ENCODE results near the gene PTPRT. TPM values are rescaled to one million over a fixed set of nuclear protein-coding genes. Genes with fewer than 3 reads are reported as not detected.

PTPRT gene
- total RNA-seq, 1 experiment from 2014 or later, result not detected

DNA sequence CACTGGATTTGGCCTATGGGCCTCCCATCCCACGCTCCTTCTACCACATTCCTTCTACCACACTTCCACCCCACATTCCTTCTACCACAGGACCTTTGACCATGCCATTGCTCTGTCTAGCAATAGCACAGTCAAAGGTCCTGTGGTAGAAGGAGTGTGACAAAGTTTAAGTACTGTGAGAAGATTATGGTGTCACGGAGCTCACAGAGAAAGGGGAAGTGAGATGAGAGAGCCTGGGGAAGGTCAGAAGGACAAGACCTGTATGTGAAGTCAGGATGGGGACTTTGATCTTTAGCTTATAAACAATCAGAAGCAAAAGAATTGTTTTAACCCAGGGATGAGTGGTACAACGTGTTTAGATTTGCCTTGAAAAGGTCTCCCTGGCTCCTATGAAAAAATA is 1003.4 kb downstream of the PTPRT start:
- Mint-ChIP-seq H3K4me1 (ENCODE audit: low read depth, unreplicated experiment) (no peaks in the 10 kb centered on the region), H3K9me3 (ENCODE audit: low read depth, unreplicated experiment) (peaks cover 14% of the 10 kb centered on the region), H3K27ac (ENCODE audit: unreplicated experiment) (no peak overlapping the region), H3K4me3 (ENCODE audit: low read depth, unreplicated experiment) (no peak overlapping the region), H3K27me3 (ENCODE audit: unreplicated experiment) (no peaks in the 10 kb centered on the region), H3K36me3 (ENCODE audit: insufficient read depth, unreplicated experiment) (no peaks in the 10 kb centered on the region)
- CTCF ChIA-PET, result no interaction called here
- no TSS peak for BruUV-seq (replicated peaks)
- intact Hi-C loops (cut with micrococcal nuclease; ENCODE audit: unreplicated experiment), result no loop called here
- DNase-seq, result no peak
- TF ChIP-seq CTCF (IDR thresholded peaks at IDR 0.05; ENCODE audit: unreplicated experiment), result no peak

GRCh38 chr20:42183147-42183546 is 1006.6 kb downstream of the PTPRT start:
- Mint-ChIP-seq H3K4me1 (ENCODE audit: low read depth, unreplicated experiment) (no peaks in the 10 kb centered on the region), H3K9me3 (ENCODE audit: low read depth, unreplicated experiment) (peaks cover 16% of the 10 kb centered on the region), H3K27ac (ENCODE audit: unreplicated experiment) (no peak overlapping the region), H3K27me3 (ENCODE audit: unreplicated experiment) (no peaks in the 10 kb centered on the region), H3K4me3 (ENCODE audit: low read depth, unreplicated experiment) (no peak overlapping the region), H3K36me3 (ENCODE audit: insufficient read depth, unreplicated experiment) (no peaks in the 10 kb centered on the region)
- no TSS peak for BruUV-seq (replicated peaks)
- no peak for TF ChIP-seq CTCF (IDR thresholded peaks at IDR 0.05; ENCODE audit: unreplicated experiment)
- CTCF ChIA-PET, result no interaction called here
- intact Hi-C loops (cut with micrococcal nuclease; ENCODE audit: unreplicated experiment), result no loop called here
- no peak for DNase-seq

GRCh38 chr20:42181064-42181463 is 1008.6 kb downstream of the PTPRT start:
- no peak overlapping the region for H3K4me3 Mint-ChIP-seq (ENCODE audit: low read depth, unreplicated experiment)
- no peaks in the 10 kb centered on the region for H3K4me1 Mint-ChIP-seq (ENCODE audit: low read depth, unreplicated experiment)
- H3K9me3 Mint-ChIP-seq (ENCODE audit: low read depth, unreplicated experiment), result peaks cover 14% of the 10 kb centered on the region
- intact Hi-C loops (cut with micrococcal nuclease; ENCODE audit: unreplicated experiment), result no loop called here
- no peak for DNase-seq
- no peaks in the 10 kb centered on the region for H3K27me3 Mint-ChIP-seq (ENCODE audit: unreplicated experiment)
- CTCF ChIA-PET, result no interaction called here
- BruUV-seq (replicated peaks), result no TSS peak
- TF ChIP-seq CTCF (IDR thresholded peaks at IDR 0.05; ENCODE audit: unreplicated experiment), result no peak
- no peaks in the 10 kb centered on the region for H3K36me3 Mint-ChIP-seq (ENCODE audit: insufficient read depth, unreplicated experiment)
- no peak overlapping the region for H3K27ac Mint-ChIP-seq (ENCODE audit: unreplicated experiment)

- Mint-ChIP-seq H3K36me3 (ENCODE audit: insufficient read depth, unreplicated experiment) (no peaks in the 10 kb centered on the region), H3K4me3 (ENCODE audit: low read depth, unreplicated experiment) (no peak overlapping the region), H3K27ac (ENCODE audit: unreplicated experiment) (no peak overlapping the region), H3K9me3 (ENCODE audit: low read depth, unreplicated experiment) (peaks cover 12% of the 10 kb centered on the region), H3K27me3 (ENCODE audit: unreplicated experiment) (no peaks in the 10 kb centered on the region), H3K4me1 (ENCODE audit: low read depth, unreplicated experiment) (no peaks in the 10 kb centered on the region)
- BruUV-seq (replicated peaks), result no TSS peak
- no peak for DNase-seq
- CTCF ChIA-PET, result interaction anchor here (0.6 kb wide), 1 partner anchor 712 kb away, joined by 4 read pairs; no protein-coding TSS in a partner anchor
- no peak for TF ChIP-seq CTCF (IDR thresholded peaks at IDR 0.05; ENCODE audit: unreplicated experiment)
- intact Hi-C loops (cut with micrococcal nuclease; ENCODE audit: unreplicated experiment), result no loop called here
Measured at GRCh38 chr20:42179768-42180167, 1009.9 kb downstream of the PTPRT start.
